HEK293 (cell line): ENCODE results near the gene HSDL2.

Source experiments
- CTCF ChIA-PET: fragments of 350-600 bp; formaldehyde crosslinking; extraction: SDS; loops from one replicate; lab custom pipeline; 2021; ENCODE audit warnings: antibody characterized with exemption; lab: Yijun Ruan, JAX
- POLR2A ChIA-PET: fragments of 300-600 bp; formaldehyde crosslinking; extraction: SDS; loops from one replicate; lab custom pipeline; 2020; ENCODE audit warnings: antibody characterized with exemption, inconsistent platforms; lab: Yijun Ruan, JAX
- H3K27ac ChIP-seq: fragments of 200-500 bp; sonication (Bioruptor generic); 2 replicates; pipeline ENCODE4 v1.5.1; 2014; ENCODE audit warnings: low read depth, low read length, control low read depth, inconsistent platforms; ENCODE audit errors: extremely low read depth
- H3K36me3 ChIP-seq, 2 experiments: fragments of 200-500 bp in 1 of 2; sonication (Bioruptor generic) in 1 of 2; 1 replicate in 1 of 2; 2 replicates in 1 of 2; pipeline ENCODE4 v1.5.1; 2014 to 2017; ENCODE audit warnings: inconsistent platforms in 2 of 2, low read length in 2 of 2; ENCODE audit not compliant: control insufficient read depth in 2 of 2, insufficient read depth in 1 of 2
- H3K4me1 ChIP-seq: fragments of 200-500 bp; sonication (Bioruptor generic); 2 replicates; pipeline ENCODE4 v1.5.1; 2014; ENCODE audit warnings: mild to moderate bottlenecking, low read length, inconsistent platforms; ENCODE audit not compliant: control insufficient read depth, insufficient read depth
- H3K4me3 ChIP-seq: 2 replicates; pipeline ENCODE4 v1.5.1; 2011; ENCODE audit warnings: low read depth, mild to moderate bottlenecking, control low read depth, low read length, moderate library complexity
- H3K9me3 ChIP-seq: fragments of 200-500 bp; sonication (Bioruptor generic); 2 replicates; pipeline ENCODE4 v1.5.1; 2014; ENCODE audit warnings: low read depth, low read length, inconsistent platforms; ENCODE audit not compliant: control insufficient read depth, insufficient read depth
- KLF16 ChIP-seq: fragments of 450-650 bp; formaldehyde crosslinking; IDR thresholded peaks from 2 replicates; pipeline ENCODE4 v1.5.1; 2017; ENCODE audit warnings: missing biosample characterization, missing genetic modification characterization
- KLF17 ChIP-seq: fragments of 450-650 bp; formaldehyde crosslinking; IDR thresholded peaks from 2 replicates; pipeline ENCODE4 v1.5.1; 2016; ENCODE audit warnings: missing biosample characterization, missing genetic modification characterization
- KLF8 ChIP-seq: fragments of 450-650 bp; formaldehyde crosslinking; IDR thresholded peaks from 2 replicates; pipeline ENCODE4 v1.5.1; 2016; ENCODE audit warnings: missing biosample characterization, missing genetic modification characterization
- MZF1 ChIP-seq: fragments of 450-650 bp; formaldehyde crosslinking; IDR thresholded peaks from 2 replicates; pipeline ENCODE4 v1.5.1; 2017; ENCODE audit warnings: missing biosample characterization, missing genetic modification characterization, borderline replicate concordance
- OVOL3 ChIP-seq: fragments of 450-650 bp; formaldehyde crosslinking; IDR thresholded peaks from 2 replicates; pipeline ENCODE4 v1.5.1; 2016; ENCODE audit warnings: missing biosample characterization, missing genetic modification characterization
- SETDB1 ChIP-seq: IDR thresholded peaks from one replicate; pipeline ENCODE4 v1.6.1; 2017; ENCODE audit warnings: mild to moderate bottlenecking, low read length, moderate library complexity, mixed read lengths; ENCODE audit not compliant: insufficient read length
- TCF7L2 ChIP-seq: IDR thresholded peaks from 2 replicates; pipeline ENCODE4 v1.6.1; 2011; ENCODE audit warnings: low read depth, mild to moderate bottlenecking, inconsistent platforms, low read length, moderate library complexity, borderline replicate concordance
- ZBTB20 ChIP-seq: fragments of 450-650 bp; formaldehyde crosslinking; IDR thresholded peaks from 2 replicates; pipeline ENCODE4 v1.5.1; 2016; ENCODE audit warnings: missing biosample characterization, missing genetic modification characterization
- ZBTB21 ChIP-seq: fragments of 450-650 bp; formaldehyde crosslinking; IDR thresholded peaks from 2 replicates; pipeline ENCODE4 v1.5.1; 2017; ENCODE audit warnings: missing biosample characterization, missing genetic modification characterization
- ZEB2 ChIP-seq: fragments of 450-650 bp; formaldehyde crosslinking; IDR thresholded peaks from 2 replicates; pipeline ENCODE4 v1.5.1; 2016; ENCODE audit warnings: missing biosample characterization, missing genetic modification characterization
- ZFP41 ChIP-seq: fragments of 450-650 bp; formaldehyde crosslinking; IDR thresholded peaks from 2 replicates; pipeline ENCODE4 v1.5.1; 2016; ENCODE audit warnings: missing biosample characterization, missing genetic modification characterization, borderline replicate concordance
- ZNF133 ChIP-seq: fragments of 450-650 bp; formaldehyde crosslinking; IDR thresholded peaks from 2 replicates; pipeline ENCODE4 v1.5.1; 2016; ENCODE audit warnings: missing biosample characterization, missing genetic modification characterization
- ZNF138 ChIP-seq: fragments of 450-650 bp; formaldehyde crosslinking; IDR thresholded peaks from 2 replicates; pipeline ENCODE4 v1.5.1; 2016; ENCODE audit warnings: missing biosample characterization, missing genetic modification characterization, borderline replicate concordance
- ZNF148 ChIP-seq: fragments of 450-650 bp; formaldehyde crosslinking; IDR thresholded peaks from 2 replicates; pipeline ENCODE4 v1.5.0; 2017; ENCODE audit warnings: missing biosample characterization, missing genetic modification characterization, borderline replicate concordance
- ZNF18 ChIP-seq: fragments of 450-650 bp; formaldehyde crosslinking; IDR thresholded peaks from 2 replicates; pipeline ENCODE4 v1.5.1; 2016; ENCODE audit warnings: missing biosample characterization, missing genetic modification characterization
- ZNF184 ChIP-seq: fragments of 450-650 bp; IDR thresholded peaks from 2 replicates; pipeline ENCODE4 v1.5.1; 2018; ENCODE audit warnings: missing biosample characterization, mild to moderate bottlenecking, missing genetic modification characterization
- ZNF19 ChIP-seq: fragments of 450-650 bp; formaldehyde crosslinking; IDR thresholded peaks from 2 replicates; pipeline ENCODE4; 2016; ENCODE audit warnings: missing biosample characterization, missing genetic modification characterization, low read depth
- ZNF266 ChIP-seq: fragments of 450-650 bp; formaldehyde crosslinking; IDR thresholded peaks from 2 replicates; pipeline ENCODE4 v1.5.1; 2016; ENCODE audit warnings: missing biosample characterization, missing genetic modification characterization, low read depth
- ZNF350 ChIP-seq: fragments of 450-650 bp; formaldehyde crosslinking; IDR thresholded peaks from 2 replicates; pipeline ENCODE4 v1.5.0; 2017; ENCODE audit warnings: missing biosample characterization, mild to moderate bottlenecking, missing genetic modification characterization
- ZNF416 ChIP-seq: fragments of 450-650 bp; formaldehyde crosslinking; IDR thresholded peaks from 2 replicates; pipeline ENCODE4 v1.5.1; 2016; ENCODE audit warnings: missing biosample characterization, missing genetic modification characterization
- ZNF529 ChIP-seq: fragments of 450-650 bp; formaldehyde crosslinking; IDR thresholded peaks from 2 replicates; pipeline ENCODE4 v1.5.1; 2017; ENCODE audit warnings: missing genetic modification characterization, missing biosample characterization; ENCODE audit not compliant: insufficient replicate concordance
- ZNF548 ChIP-seq: fragments of 450-650 bp; formaldehyde crosslinking; IDR thresholded peaks from 2 replicates; pipeline ENCODE4 v1.5.1; 2016; ENCODE audit warnings: missing biosample characterization, missing genetic modification characterization
- ZNF792 ChIP-seq: fragments of 450-650 bp; formaldehyde crosslinking; IDR thresholded peaks from 2 replicates; pipeline ENCODE4 v1.5.1; 2016; ENCODE audit warnings: missing biosample characterization, missing genetic modification characterization
- ZNF837 ChIP-seq: fragments of 450-650 bp; formaldehyde crosslinking; IDR thresholded peaks from 2 replicates; pipeline ENCODE4 v1.5.1; 2016; ENCODE audit warnings: missing biosample characterization, missing genetic modification characterization
- ZSCAN23 ChIP-seq: fragments of 450-650 bp; formaldehyde crosslinking; IDR thresholded peaks from 2 replicates; pipeline ENCODE4 v1.5.1; 2016; ENCODE audit warnings: missing biosample characterization, missing genetic modification characterization
- ZSCAN30 ChIP-seq: fragments of 450-650 bp; IDR thresholded peaks from 2 replicates; pipeline ENCODE4 v1.5.1; 2018; ENCODE audit warnings: missing biosample characterization, mild to moderate bottlenecking, missing genetic modification characterization, moderate library complexity
- ZXDB ChIP-seq: fragments of 450-650 bp; formaldehyde crosslinking; IDR thresholded peaks from 2 replicates; pipeline ENCODE4 v1.5.1; 2016; ENCODE audit warnings: missing biosample characterization, missing genetic modification characterization

HSDL2 gene

GRCh38 chr9:112500842-112501241 lies 120.9 kb downstream of the HSDL2 start:
- no peak overlapping the region for H3K4me3 ChIP-seq
- POLR2A ChIA-PET = no interaction called here
- H3K9me3 ChIP-seq = no peaks in the 10 kb centered on the region
- H3K27ac ChIP-seq = no peak overlapping the region
- no peak for TF ChIP-seq ZNF416
- TF ChIP-seq ZXDB (tag by site-specific recombination) = no peak
- no peak for TF ChIP-seq TCF7L2
- no peak for TF ChIP-seq SETDB1
- TF ChIP-seq ZSCAN23 (tag by site-specific recombination) = no peak
- no peaks in the 10 kb centered on the region; a peak in 1 of 3 replicates for H3K36me3 ChIP-seq
- CTCF ChIA-PET = interaction anchor here (0.6 kb wide), 1 partner anchor 305 kb away, joined by 3 read pairs; no protein-coding TSS in a partner anchor
- H3K4me1 ChIP-seq = no peaks in the 10 kb centered on the region

DNA sequence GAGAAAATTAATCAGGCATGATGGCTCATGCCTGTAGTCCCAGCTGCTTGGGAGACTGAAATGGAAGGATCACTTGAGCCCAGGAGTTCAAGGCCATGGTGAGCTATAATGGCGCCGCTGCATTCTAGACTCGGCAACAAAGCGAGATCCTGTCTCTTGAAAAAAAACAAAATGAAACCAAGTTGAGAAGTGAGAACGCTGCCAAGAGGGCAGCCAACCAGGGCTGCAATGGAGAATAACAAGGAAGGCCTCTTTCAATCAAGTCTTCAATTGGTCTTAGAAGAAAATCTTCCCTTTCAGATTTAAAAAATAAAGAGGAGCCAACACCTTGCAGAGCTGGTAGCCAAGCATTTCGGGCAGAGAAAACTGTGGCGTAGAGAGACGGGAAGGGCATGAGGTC lies 121.4 kb downstream of the HSDL2 start:
- TF ChIP-seq ZBTB20 (tag by site-specific recombination) = no peak
- TF ChIP-seq ZNF266 (tag by site-specific recombination) = no peak
- TF ChIP-seq KLF8 (tag by site-specific recombination) = no peak
- TF ChIP-seq, all 188 proteins: peak for 0
- H3K27ac ChIP-seq = no peak overlapping the region
- H3K4me3 ChIP-seq = no peak overlapping the region
- no peaks in the 10 kb centered on the region for H3K9me3 ChIP-seq
- no peaks in the 10 kb centered on the region; a peak in 1 of 3 replicates for H3K36me3 ChIP-seq
- CTCF ChIA-PET = interaction anchor here (0.6 kb wide), 1 partner anchor 305 kb away, joined by 3 read pairs; no protein-coding TSS in a partner anchor
- POLR2A ChIA-PET = interaction anchor here (0.7 kb wide), 1 partner anchor 35 kb away, joined by 3 read pairs; no protein-coding TSS in a partner anchor
- no peaks in the 10 kb centered on the region for H3K4me1 ChIP-seq

DNA sequence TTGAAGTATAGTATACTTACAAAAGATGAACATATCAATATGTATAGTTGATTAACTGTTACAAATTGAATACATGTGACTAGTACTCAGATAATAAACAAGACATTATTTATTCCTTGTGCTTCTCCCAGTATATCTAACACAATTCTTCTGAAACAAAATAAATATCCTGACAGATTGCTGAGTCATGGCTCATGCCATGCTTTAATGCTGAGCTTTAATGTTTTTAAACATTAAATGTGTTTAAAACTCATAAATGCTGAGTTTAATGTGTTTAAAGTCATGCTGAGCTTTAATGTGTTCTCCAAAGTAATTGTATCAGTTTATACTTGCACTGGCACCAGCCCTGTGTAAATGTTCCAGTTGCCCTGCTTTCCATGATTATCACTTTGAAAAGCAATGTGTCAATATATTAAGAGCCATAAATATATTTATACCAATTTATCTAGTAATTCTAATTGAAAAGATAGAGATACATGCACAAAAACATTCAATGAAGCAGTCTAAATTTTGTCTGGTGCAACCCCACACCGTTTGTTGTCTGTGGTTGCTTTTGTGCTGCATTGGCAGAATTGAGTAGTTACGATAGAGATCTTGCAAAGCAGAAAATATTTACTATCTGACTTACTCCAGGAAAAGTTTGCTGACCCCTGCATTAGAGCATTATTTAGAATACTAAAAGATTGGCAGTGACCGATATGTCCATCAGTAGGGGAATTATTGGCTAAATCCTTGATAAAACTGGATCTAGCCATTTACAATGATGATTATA lies 122.5 kb downstream of the HSDL2 start:
- ChIA-PET POLR2A (no interaction called here), CTCF (interaction anchor here (0.8 kb wide), 1 partner anchor 50 kb away, joined by 3 read pairs; no protein-coding TSS in a partner anchor)
- Histone ChIP-seq H3K36me3 (no peaks in the 10 kb centered on the region; a peak in 1 of 3 replicates), H3K9me3 (no peaks in the 10 kb centered on the region), H3K4me3 (no peak overlapping the region), H3K27ac (no peak overlapping the region), H3K4me1 (no peaks in the 10 kb centered on the region)
- TF ChIP-seq ZNF184 (no peak), ZNF138 (tag by site-specific recombination) (no peak), ZNF837 (no peak), ZNF133 (tag by site-specific recombination) (no peak), KLF17 (tag by site-specific recombination) (no peak), MZF1 (no peak), OVOL3 (tag by site-specific recombination) (no peak), ZNF350 (no peak), ZNF148 (no peak), ZFP41 (no peak), ZEB2 (tag by site-specific recombination) (no peak), ZNF548 (no peak), ZNF529 (no peak), ZBTB21 (no peak), ZNF18 (tag by site-specific recombination) (no peak), ZSCAN30 (no peak), KLF16 (no peak), ZNF19 (tag by site-specific recombination) (no peak), ZNF792 (no peak)
